GM12874 (cell line): ENCODE measurements around the gene FGD6.

ENCODE experiments used
- CTCF ChIP-seq: IDR thresholded peaks from 2 replicates; pipeline ENCODE4 v1.5.1; 2011; ENCODE audit warnings: low read depth, mild to moderate bottlenecking, control low read depth, low read length, moderate library complexity; ENCODE audit not compliant: insufficient read depth

The FGD6 gene

GRCh38 chr12:95100264-95101190 lies 116.7 kb downstream of the FGD6 start:
- no peak for TF ChIP-seq CTCF

GRCh38 chr12:95099270-95099790 lies 117.9 kb downstream of the FGD6 start:
- TF ChIP-seq CTCF: no peak

GRCh38 chr12:95096852-95097251 lies 120.4 kb downstream of the FGD6 start:
- no peak for TF ChIP-seq CTCF

GRCh38 chr12:95096378-95096777 lies 120.9 kb downstream of the FGD6 start:
- no peak for TF ChIP-seq CTCF

- no peak for TF ChIP-seq CTCF
Observed at GRCh38 chr12:95089462-95089861, 127.8 kb downstream of the FGD6 start.

GRCh38 chr12:95088379-95088778 lies 128.9 kb downstream of the FGD6 start:
- no peak for TF ChIP-seq CTCF

GRCh38 chr12:95085612-95086011 lies 131.7 kb downstream of the FGD6 start:
- no peak for TF ChIP-seq CTCF
